ENCODE data around the gene SERTM1.

Gene SERTM1

GRCh38 chr13:36673838-36674326, at the start of gene SERTM1:
SERTM1 (plus strand) TSS chr13:36674020; CDS start chr13:36695079, 21,059 bp downstream.
- DNase-seq (ENCODE audit: low read depth), result no peak

- DNase-seq (ENCODE audit: low read depth), result no peak
Measured at GRCh38 chr13:36628377-36629056, 45.3 kb upstream of the SERTM1 start.

GRCh38 chr13:36629057-36629385, 44.8 kb upstream of the SERTM1 start:
- DNase-seq (ENCODE audit: low read depth), result no peak

- DNase-seq (ENCODE audit: low read depth), result no peak
Measured at GRCh38 chr13:36630181-36630803, 43.5 kb upstream of the SERTM1 start.

- no peak for DNase-seq (ENCODE audit: low read depth)
Measured at GRCh38 chr13:36639610-36640009, 34.2 kb upstream of the SERTM1 start.

- no peak for DNase-seq (ENCODE audit: low read depth)
Measured at GRCh38 chr13:36650611-36651010, 23.2 kb upstream of the SERTM1 start.

GRCh38 chr13:36665630-36666029, 8.2 kb upstream of the SERTM1 start:
- no peak for DNase-seq (ENCODE audit: low read depth)

GRCh38 chr13:36666477-36667229, 7.2 kb upstream of the SERTM1 start:
- no peak for DNase-seq (ENCODE audit: low read depth)

GRCh38 chr13:36668316-36668715, 5.5 kb upstream of the SERTM1 start:
- no peak for DNase-seq (ENCODE audit: low read depth)

GRCh38 chr13:36673352-36673751, 468 bp upstream of the SERTM1 start:
- no peak for DNase-seq (ENCODE audit: low read depth)

GRCh38 chr13:36674337-36675212, 755 bp downstream of the SERTM1 start:
- no peak for DNase-seq (ENCODE audit: low read depth)

- no peak for DNase-seq (ENCODE audit: low read depth)
Measured at GRCh38 chr13:36675213-36675536, 1.4 kb downstream of the SERTM1 start.

- no peak for DNase-seq (ENCODE audit: low read depth)
Measured at GRCh38 chr13:36680913-36681312, 7.1 kb downstream of the SERTM1 start.

- DNase-seq (ENCODE audit: low read depth), result no peak
Measured at GRCh38 chr13:36681894-36682624, 8.2 kb downstream of the SERTM1 start.

- no peak for DNase-seq (ENCODE audit: low read depth)
Measured at GRCh38 chr13:36683701-36684100, 9.9 kb downstream of the SERTM1 start.

- no peak for DNase-seq (ENCODE audit: low read depth)
Measured at GRCh38 chr13:36685927-36686326, 12.1 kb downstream of the SERTM1 start.

GRCh38 chr13:36696410-36697010, 22.7 kb downstream of the SERTM1 start:
- DNase-seq (ENCODE audit: low read depth), result no peak

GRCh38 chr13:36700170-36700569, 26.4 kb downstream of the SERTM1 start:
- no peak for DNase-seq (ENCODE audit: low read depth)

- no peak for DNase-seq (ENCODE audit: low read depth)
Measured at GRCh38 chr13:36706755-36707154, 32.9 kb downstream of the SERTM1 start.

GRCh38 chr13:36709136-36709890, 35.5 kb downstream of the SERTM1 start:
- no peak for DNase-seq (ENCODE audit: low read depth)

All from activated T-helper 9 cell treated with anti-CD3 and anti-CD28 coated beads, Interleukin-2, amount 50 U/mL, for 16 hours (primary cell).